Activated CD8-positive, alpha-beta memory T cell treated with anti-CD3 and anti-CD28 coated beads, Interleukin-2, amount 50 U/mL, for 4 hours (primary cell): ENCODE measurements around the gene PPP1R27.

ENCODE experiments used
- DNase-seq: peaks from one replicate; pipeline ENCODE4 v3.0.0-alpha.2; 2020

PPP1R27 gene

GRCh38 chr17:81819708-81820107, 15.1 kb downstream of the PPP1R27 start:
- DNase-seq: no peak

GRCh38 chr17:81817758-81818147, 17.1 kb downstream of the PPP1R27 start:
- DNase-seq: no peak

- DNase-seq: no peak
Measured at GRCh38 chr17:81815646-81815986, 19.2 kb downstream of the PPP1R27 start.

GRCh38 chr17:81814748-81815645, 19.9 kb downstream of the PPP1R27 start:
- no peak for DNase-seq

- DNase-seq: no peak
Measured at GRCh38 chr17:81813861-81814683, 20.8 kb downstream of the PPP1R27 start.

- DNase-seq: no peak
Measured at GRCh38 chr17:81813371-81813684, 21.5 kb downstream of the PPP1R27 start.

- DNase-seq: no peak
Measured at GRCh38 chr17:81812571-81813370, 22.1 kb downstream of the PPP1R27 start.

GRCh38 chr17:81811705-81812570, 22.9 kb downstream of the PPP1R27 start:
- DNase-seq: no peak

- DNase-seq: no peak
Measured at GRCh38 chr17:81810892-81811704, 23.8 kb downstream of the PPP1R27 start.

GRCh38 chr17:81810476-81810875, 24.4 kb downstream of the PPP1R27 start:
- DNase-seq: no peak

- no peak for DNase-seq
Measured at GRCh38 chr17:81809556-81809998, 25.3 kb downstream of the PPP1R27 start.

- no peak for DNase-seq
Measured at GRCh38 chr17:81808778-81809555, 25.9 kb downstream of the PPP1R27 start.

- DNase-seq: no peak
Measured at GRCh38 chr17:81807839-81808238, 27.0 kb downstream of the PPP1R27 start.

- no peak for DNase-seq
Measured at GRCh38 chr17:81807210-81807719, 27.6 kb downstream of the PPP1R27 start.

GRCh38 chr17:81806461-81807209, 28.2 kb downstream of the PPP1R27 start:
- no peak for DNase-seq

GRCh38 chr17:81805707-81806460, 29.0 kb downstream of the PPP1R27 start:
- no peak for DNase-seq

- DNase-seq: no peak
Measured at GRCh38 chr17:81804559-81805399, 30.1 kb downstream of the PPP1R27 start.
